Muscle layer of duodenum (tissue), 2 donors: ENCODE data around the gene ADGRB2.

Experiments used
- H3K27ac ChIP-seq: one replicate; pipeline ENCODE4 v1.7.0; 2013; ENCODE audit warnings: mild to moderate bottlenecking, low read length
- H3K27me3 ChIP-seq: one replicate; pipeline ENCODE4 v1.7.0; 2013; ENCODE audit warnings: low read depth, mild to moderate bottlenecking, control low read depth, low read length
- H3K36me3 ChIP-seq, 2 donors: one replicate each; pipeline ENCODE4 v1.7.0; 2013; ENCODE audit warnings: low read length in 2 of 2, control low read depth in 1 of 2, mild to moderate bottlenecking in 1 of 2; ENCODE audit not compliant: insufficient read depth in 2 of 2, control insufficient read depth in 1 of 2
- H3K4me1 ChIP-seq, 2 donors: one replicate each; pipeline ENCODE4 v1.7.0; 2013; ENCODE audit warnings: low read length in 2 of 2, mild to moderate bottlenecking in 2 of 2, control low read depth in 1 of 2, moderate library complexity in 1 of 2; ENCODE audit not compliant: insufficient read depth in 2 of 2, control insufficient read depth in 1 of 2
- H3K4me3 ChIP-seq, 2 donors: one replicate each; pipeline ENCODE4 v1.7.0; 2013; ENCODE audit warnings: low read length in 2 of 2, low read depth in 1 of 2, mild to moderate bottlenecking in 1 of 2
- H3K9me3 ChIP-seq, 2 donors: one replicate each; pipeline ENCODE4 v1.7.0; 2013; ENCODE audit warnings: low read length in 2 of 2, control low read depth in 1 of 2, mild to moderate bottlenecking in 1 of 2; ENCODE audit not compliant: control insufficient read depth in 1 of 2
- donor health status: healthy.

The ADGRB2 gene

DNA sequence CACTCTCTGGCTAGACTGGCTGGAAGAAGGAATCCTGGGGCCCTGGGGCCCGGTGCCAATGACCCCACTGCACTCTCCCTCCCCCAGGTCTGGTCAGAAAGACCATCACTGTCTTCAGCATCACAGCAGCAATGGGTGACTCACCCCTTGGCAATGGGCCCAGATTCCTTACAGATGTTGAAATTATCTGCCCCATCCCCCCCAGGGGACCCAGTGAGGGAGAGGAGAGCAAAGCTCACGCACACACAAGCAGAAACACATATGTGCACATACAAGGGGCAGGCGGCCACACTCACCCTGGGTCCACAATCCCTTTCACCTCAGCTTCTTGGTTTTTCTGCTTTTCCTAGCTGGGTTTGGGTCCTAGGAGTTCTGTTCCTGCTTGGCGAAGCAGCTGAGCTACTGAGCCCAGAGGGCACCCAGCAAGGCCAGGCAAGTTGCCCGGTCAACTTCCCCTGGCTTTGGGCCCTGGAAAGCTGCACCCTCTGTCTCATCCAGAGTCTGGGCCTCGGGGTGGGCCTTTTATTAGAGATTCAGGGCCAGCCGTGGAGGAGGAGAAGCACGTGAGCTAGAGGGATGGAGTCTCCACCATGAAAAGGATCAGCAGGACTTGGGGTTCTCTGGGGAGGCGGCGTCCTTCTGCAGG, 62.9 kb downstream of the ADGRB2 start:
- Histone ChIP-seq H3K27me3 (peaks cover 3% of the 10 kb centered on the region), H3K4me1 (peaks cover 22 to 62% of the 10 kb centered on the region in 2 donors), H3K27ac (peak overlapping the region; percentile 78), H3K36me3 (peaks cover 6 to 18% of the 10 kb centered on the region in 2 donors), H3K4me3 (peak overlapping the region in 1 of 2 donors; percentile 67), H3K9me3 (no peaks in the 10 kb centered on the region)

GRCh38 chr1:31700468-31701090, 63.6 kb downstream of the ADGRB2 start:
- Histone ChIP-seq H3K4me3 (peak overlapping the region in 1 of 2 donors; percentile 67), H3K36me3 (peaks cover 6 to 18% of the 10 kb centered on the region in 2 donors), H3K27me3 (peaks cover 3% of the 10 kb centered on the region), H3K27ac (peak overlapping the region; percentile 78), H3K4me1 (peaks cover 22 to 64% of the 10 kb centered on the region in 2 donors), H3K9me3 (no peaks in the 10 kb centered on the region)

DNA sequence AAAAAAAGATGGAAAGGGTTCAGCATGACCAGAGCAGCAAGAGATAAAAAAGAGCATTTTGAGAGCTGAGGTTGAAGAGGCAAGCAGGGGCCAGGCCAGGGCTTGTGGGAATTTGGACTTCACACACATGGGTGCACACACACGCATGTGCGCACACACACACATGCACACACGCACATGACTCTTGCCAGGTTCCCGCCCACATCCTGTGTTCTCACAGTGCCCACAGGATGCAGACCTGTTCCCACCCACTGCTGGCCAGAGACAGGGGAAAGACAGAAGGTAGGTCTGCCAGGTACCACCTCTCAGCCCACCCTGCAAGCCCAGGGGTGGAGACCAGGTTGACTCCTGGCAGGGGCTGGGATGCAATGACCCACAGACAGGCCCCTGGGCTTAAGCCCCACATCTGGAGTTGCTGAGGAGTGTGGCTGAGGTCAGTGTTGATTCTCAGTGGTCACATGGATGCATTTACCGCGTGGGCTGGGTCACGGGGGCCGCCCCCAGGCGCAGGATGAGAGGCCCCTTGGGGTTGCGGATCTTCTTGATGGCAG, 64.7 kb downstream of the ADGRB2 start:
- Histone ChIP-seq H3K4me3 (no peak overlapping the region), H3K4me1 (peaks cover 19 to 54% of the 10 kb centered on the region in 2 donors), H3K27ac (no peak overlapping the region), H3K9me3 (no peaks in the 10 kb centered on the region), H3K36me3 (peaks cover 6 to 18% of the 10 kb centered on the region in 2 donors), H3K27me3 (peaks cover 3% of the 10 kb centered on the region)

- no peak overlapping the region for H3K4me3 ChIP-seq
- H3K4me1 ChIP-seq: peaks cover 17 to 38% of the 10 kb centered on the region in 2 donors
- H3K27ac ChIP-seq: no peak overlapping the region
- peaks cover 6 to 18% of the 10 kb centered on the region in 2 donors for H3K36me3 ChIP-seq
- H3K9me3 ChIP-seq: no peaks in the 10 kb centered on the region
- H3K27me3 ChIP-seq: no peaks in the 10 kb centered on the region
Observed at GRCh38 chr1:31697369-31697984, 66.7 kb downstream of the ADGRB2 start.

DNA sequence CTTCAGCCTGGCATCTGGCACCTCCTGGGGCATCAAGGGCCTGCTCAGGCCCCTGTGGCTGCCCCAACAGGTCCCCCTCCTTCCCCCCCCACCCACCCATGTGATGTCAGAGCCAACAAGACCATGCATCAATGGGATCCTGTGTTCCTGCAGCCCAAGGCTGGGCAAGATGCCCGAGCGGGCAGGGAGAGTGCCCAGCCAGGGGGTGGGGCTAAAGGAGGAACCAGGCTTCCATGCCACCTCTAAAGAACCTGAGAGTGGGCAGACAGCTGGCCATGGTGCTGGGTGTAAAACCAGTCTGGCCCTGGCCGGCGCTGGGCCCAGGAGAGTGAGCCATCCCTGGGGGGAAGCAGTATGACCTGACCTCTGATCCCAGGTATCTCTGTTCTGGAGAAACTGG, 67.9 kb downstream of the ADGRB2 start:
- H3K27ac ChIP-seq: no peak overlapping the region

DNA sequence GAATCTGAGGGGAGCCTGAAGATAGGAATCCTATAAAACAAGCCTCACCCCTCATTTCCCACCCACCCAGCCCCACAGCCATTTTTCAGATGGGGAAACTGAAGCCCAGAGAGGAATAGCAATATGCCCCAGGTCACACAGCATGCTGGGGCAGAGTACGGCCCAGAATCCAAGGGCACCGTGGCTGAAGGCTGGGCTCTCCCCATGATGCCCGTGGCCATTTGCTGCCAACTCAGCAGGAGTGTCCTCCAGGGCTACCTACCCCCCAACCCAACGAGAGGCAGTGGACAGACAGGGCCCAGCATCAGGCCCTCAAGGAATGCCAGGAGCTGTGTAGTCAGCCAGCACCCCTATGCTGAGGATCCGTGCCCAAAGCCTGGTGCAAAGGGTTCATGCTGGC, 68.8 kb downstream of the ADGRB2 start:
- no peaks in the 10 kb centered on the region for H3K27me3 ChIP-seq
- H3K4me1 ChIP-seq: peaks cover 7 to 17% of the 10 kb centered on the region in 2 donors
- no peak overlapping the region for H3K4me3 ChIP-seq
- peaks cover 6 to 18% of the 10 kb centered on the region in 2 donors for H3K36me3 ChIP-seq
- no peak overlapping the region for H3K27ac ChIP-seq
- no peaks in the 10 kb centered on the region for H3K9me3 ChIP-seq

More for the DNA sequence above, 67.9 kb downstream of the ADGRB2 start:
- no peak overlapping the region for H3K4me3 ChIP-seq
- peaks cover 6 to 18% of the 10 kb centered on the region in 2 donors for H3K36me3 ChIP-seq
- peaks cover 16 to 26% of the 10 kb centered on the region in 2 donors for H3K4me1 ChIP-seq
- H3K9me3 ChIP-seq: no peaks in the 10 kb centered on the region
- H3K27me3 ChIP-seq: no peaks in the 10 kb centered on the region

DNA sequence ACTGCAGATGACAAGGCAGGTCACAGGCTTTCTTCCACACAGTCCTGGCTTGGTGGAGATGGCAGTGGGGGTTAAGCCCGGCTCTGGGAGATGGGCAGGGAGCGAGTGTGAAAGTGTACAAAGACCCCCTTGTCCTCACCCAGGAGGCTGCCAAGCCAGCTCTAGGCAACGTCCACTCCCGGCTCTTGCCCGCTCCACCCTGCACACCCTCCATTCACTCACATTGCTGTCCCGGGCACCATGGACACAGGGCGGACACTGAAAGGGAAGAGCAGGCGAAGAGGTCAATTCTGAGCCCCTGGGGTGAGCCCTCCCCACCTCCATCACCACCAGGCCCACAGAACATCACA, 69.2 kb downstream of the ADGRB2 start:
- H3K4me1 ChIP-seq: peaks cover 4 to 13% of the 10 kb centered on the region in 2 donors
- H3K9me3 ChIP-seq: no peaks in the 10 kb centered on the region
- H3K27me3 ChIP-seq: no peaks in the 10 kb centered on the region
- peaks cover 6 to 18% of the 10 kb centered on the region in 2 donors for H3K36me3 ChIP-seq
- H3K4me3 ChIP-seq: no peak overlapping the region
- H3K27ac ChIP-seq: no peak overlapping the region

GRCh38 chr1:31694069-31694963, 69.8 kb downstream of the ADGRB2 start:
- Histone ChIP-seq H3K36me3 (peaks cover 3 to 16% of the 10 kb centered on the region in 2 donors), H3K9me3 (no peaks in the 10 kb centered on the region), H3K4me1 (peaks cover 1 to 6% of the 10 kb centered on the region in 2 donors), H3K27me3 (no peaks in the 10 kb centered on the region), H3K4me3 (no peak overlapping the region), H3K27ac (no peak overlapping the region)

DNA sequence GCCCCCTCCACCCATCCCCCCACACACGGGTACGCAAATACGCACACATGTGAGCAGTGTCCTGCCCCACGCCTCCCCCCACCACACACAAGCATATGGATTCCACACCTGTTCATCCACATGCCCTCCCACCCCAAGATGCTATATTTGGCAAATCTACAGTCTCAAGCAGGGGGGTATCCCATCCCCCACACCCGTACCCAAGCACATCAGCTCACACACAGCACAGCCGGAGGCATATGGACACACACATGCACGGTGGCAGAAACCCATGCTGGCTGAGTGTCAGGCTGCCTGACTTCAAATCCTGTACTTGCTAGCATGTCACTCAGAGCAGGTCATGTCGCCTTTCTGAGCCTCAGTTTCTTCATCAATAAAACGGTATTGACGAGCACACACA, 70.9 kb downstream of the ADGRB2 start:
- peaks cover 0 to 10% of the 10 kb centered on the region in 2 donors for H3K4me1 ChIP-seq
- H3K27ac ChIP-seq: no peak overlapping the region
- H3K4me3 ChIP-seq: no peak overlapping the region
- no peaks in the 10 kb centered on the region for H3K27me3 ChIP-seq
- H3K9me3 ChIP-seq: no peaks in the 10 kb centered on the region
- H3K36me3 ChIP-seq: peaks cover 0 to 11% of the 10 kb centered on the region in 2 donors

DNA sequence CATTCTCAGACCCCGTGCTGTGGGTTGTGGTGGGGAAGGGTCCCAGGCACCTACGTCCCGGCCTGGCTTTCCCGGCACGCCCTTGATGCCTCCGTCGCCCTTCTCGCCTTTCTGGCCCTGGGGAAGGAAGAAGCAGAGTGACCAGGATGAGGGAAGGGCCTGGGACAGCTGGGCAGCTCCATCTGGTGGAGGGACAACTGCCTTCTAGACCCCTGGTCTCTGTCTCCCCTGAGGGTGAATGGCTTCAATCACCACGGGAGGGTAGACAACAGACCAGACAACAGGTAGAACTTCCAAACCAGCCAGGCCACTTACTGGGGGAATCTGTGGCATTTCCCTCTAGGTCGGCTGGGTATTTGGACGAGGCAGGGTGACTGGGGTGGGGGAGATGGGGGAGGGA, 72.2 kb downstream of the ADGRB2 start:
- no peak overlapping the region for H3K27ac ChIP-seq
- H3K4me1 ChIP-seq: peaks cover 0 to 11% of the 10 kb centered on the region in 2 donors
- H3K27me3 ChIP-seq: no peaks in the 10 kb centered on the region
- H3K4me3 ChIP-seq: no peak overlapping the region
- peaks cover 0 to 4% of the 10 kb centered on the region in 2 donors for H3K36me3 ChIP-seq
- no peaks in the 10 kb centered on the region for H3K9me3 ChIP-seq
